ENCODE measurements around the gene TFPI. TPM values are rescaled to one million over a fixed set of nuclear protein-coding genes. Genes with fewer than 3 reads are reported as not detected.

The TFPI gene
- total and polyA plus RNA-seq, 2 experiments from 2014 or later = 79.9 to 122 TPM

DNA sequence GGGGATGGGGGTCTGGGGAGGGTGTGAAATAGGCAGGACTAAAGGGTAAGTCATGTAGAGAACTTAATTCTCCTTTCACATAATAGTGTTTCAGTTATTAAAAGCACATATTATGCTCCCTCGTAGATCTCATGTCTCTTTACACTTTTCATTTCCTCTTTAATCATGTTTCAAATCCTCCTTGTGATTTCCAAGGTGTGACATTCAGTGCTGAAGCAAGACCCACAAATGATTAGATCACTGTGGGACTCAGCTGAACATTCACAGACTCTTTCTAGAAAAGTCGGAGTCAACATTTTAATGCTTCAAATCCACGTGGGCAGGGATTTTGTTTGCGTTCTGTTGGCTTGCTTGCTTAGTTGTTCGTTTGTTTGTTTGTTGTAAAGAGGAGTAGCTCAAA, 71.4 kb downstream of the TFPI start:
- TF ChIP-seq EZH2 (IDR thresholded peaks at IDR 0.05; ENCODE audit: borderline replicate concordance) (no peak), EZH2phosphoT487 (IDR thresholded peaks at IDR 0.05; ENCODE audit: low read depth, severe bottlenecking, unreplicated experiment) (no peak)
- TF ChIP-seq, protein P1, sequence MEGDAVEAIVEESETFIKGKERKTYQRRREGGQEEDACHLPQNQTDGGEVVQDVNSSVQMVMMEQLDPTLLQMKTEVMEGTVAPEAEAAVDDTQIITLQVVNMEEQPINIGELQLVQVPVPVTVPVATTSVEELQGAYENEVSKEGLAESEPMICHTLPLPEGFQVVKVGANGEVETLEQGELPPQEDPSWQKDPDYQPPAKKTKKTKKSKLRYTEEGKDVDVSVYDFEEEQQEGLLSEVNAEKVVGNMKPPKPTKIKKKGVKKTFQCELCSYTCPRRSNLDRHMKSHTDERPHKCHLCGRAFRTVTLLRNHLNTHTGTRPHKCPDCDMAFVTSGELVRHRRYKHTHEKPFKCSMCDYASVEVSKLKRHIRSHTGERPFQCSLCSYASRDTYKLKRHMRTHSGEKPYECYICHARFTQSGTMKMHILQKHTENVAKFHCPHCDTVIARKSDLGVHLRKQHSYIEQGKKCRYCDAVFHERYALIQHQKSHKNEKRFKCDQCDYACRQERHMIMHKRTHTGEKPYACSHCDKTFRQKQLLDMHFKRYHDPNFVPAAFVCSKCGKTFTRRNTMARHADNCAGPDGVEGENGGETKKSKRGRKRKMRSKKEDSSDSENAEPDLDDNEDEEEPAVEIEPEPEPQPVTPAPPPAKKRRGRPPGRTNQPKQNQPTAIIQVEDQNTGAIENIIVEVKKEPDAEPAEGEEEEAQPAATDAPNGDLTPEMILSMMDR (IDR thresholded peaks at IDR 0.05; ENCODE audit: poor library complexity) = no peak
- Histone ChIP-seq H3K4me2 (no peak overlapping the region), H3K36me3 (replicated peaks; ENCODE audit: insufficient read depth, low read depth) (no peaks in the 10 kb centered on the region), H2AFZ (no peak overlapping the region), H3K9me2 (replicated peaks; ENCODE audit: insufficient read depth) (no peaks in the 10 kb centered on the region), H3K4me3 (no peak overlapping the region), H4K20me1 (ENCODE audit: insufficient read depth, poor library complexity, severe bottlenecking) (no peaks in the 10 kb centered on the region), H3K9me3 (ENCODE audit: low read depth) (no peaks in the 10 kb centered on the region), H3K79me2 (no peaks in the 10 kb centered on the region), H3K27ac (no peak overlapping the region), H3K4me1 (ENCODE audit: insufficient read depth) (no peaks in the 10 kb centered on the region), H3K27me3 (no peaks in the 10 kb centered on the region)
- WGBS (ENCODE audit: low lambda C conversion rate, missing lambda C conversion rate) = 70% methylated on average over 5 of the region's 5 CpGs
- no peak for DNase-seq (ENCODE audit: low spot score)

GRCh38 chr2:187481543-187481942, 72.7 kb downstream of the TFPI start:
- Histone ChIP-seq H4K20me1 (ENCODE audit: insufficient read depth, poor library complexity, severe bottlenecking) (no peaks in the 10 kb centered on the region), H3K36me3 (replicated peaks; ENCODE audit: insufficient read depth, low read depth) (no peaks in the 10 kb centered on the region), H3K27me3 (no peaks in the 10 kb centered on the region), H3K4me1 (ENCODE audit: insufficient read depth) (no peaks in the 10 kb centered on the region), H3K9me2 (replicated peaks; ENCODE audit: insufficient read depth) (no peaks in the 10 kb centered on the region), H3K4me2 (no peak overlapping the region), H3K4me3 (no peak overlapping the region), H2AFZ (no peak overlapping the region), H3K27ac (no peak overlapping the region), H3K79me2 (no peaks in the 10 kb centered on the region), H3K9me3 (ENCODE audit: low read depth) (no peaks in the 10 kb centered on the region)
- TF ChIP-seq, protein P1 (IDR thresholded peaks at IDR 0.05; ENCODE audit: poor library complexity) = no peak
- TF ChIP-seq EZH2 (IDR thresholded peaks at IDR 0.05; ENCODE audit: borderline replicate concordance) (no peak), EZH2phosphoT487 (IDR thresholded peaks at IDR 0.05; ENCODE audit: low read depth, severe bottlenecking, unreplicated experiment) (no peak)
- 95% methylated on average over 2 of the region's 3 CpGs for WGBS (ENCODE audit: low lambda C conversion rate, missing lambda C conversion rate)
- DNase-seq (ENCODE audit: low spot score) = no peak

GRCh38 chr2:187478719-187479118, 75.5 kb downstream of the TFPI start:
- Histone ChIP-seq H3K27me3 (no peaks in the 10 kb centered on the region), H4K20me1 (ENCODE audit: insufficient read depth, poor library complexity, severe bottlenecking) (no peaks in the 10 kb centered on the region), H3K27ac (no peak overlapping the region), H3K4me2 (no peak overlapping the region), H3K4me1 (ENCODE audit: insufficient read depth) (no peaks in the 10 kb centered on the region), H3K79me2 (no peaks in the 10 kb centered on the region), H3K36me3 (replicated peaks; ENCODE audit: insufficient read depth, low read depth) (no peaks in the 10 kb centered on the region), H3K9me3 (ENCODE audit: low read depth) (no peaks in the 10 kb centered on the region), H3K9me2 (replicated peaks; ENCODE audit: insufficient read depth) (no peaks in the 10 kb centered on the region), H2AFZ (no peak overlapping the region), H3K4me3 (no peak overlapping the region)
- no peak for DNase-seq (ENCODE audit: low spot score)
- TF ChIP-seq EZH2phosphoT487 (IDR thresholded peaks at IDR 0.05; ENCODE audit: low read depth, severe bottlenecking, unreplicated experiment) (no peak), EZH2 (IDR thresholded peaks at IDR 0.05; ENCODE audit: borderline replicate concordance) (no peak)
- TF ChIP-seq, protein P1 (IDR thresholded peaks at IDR 0.05; ENCODE audit: poor library complexity) = no peak
- WGBS (ENCODE audit: low lambda C conversion rate, missing lambda C conversion rate) = 97% methylated on average over 2 of the region's 2 CpGs

DNA sequence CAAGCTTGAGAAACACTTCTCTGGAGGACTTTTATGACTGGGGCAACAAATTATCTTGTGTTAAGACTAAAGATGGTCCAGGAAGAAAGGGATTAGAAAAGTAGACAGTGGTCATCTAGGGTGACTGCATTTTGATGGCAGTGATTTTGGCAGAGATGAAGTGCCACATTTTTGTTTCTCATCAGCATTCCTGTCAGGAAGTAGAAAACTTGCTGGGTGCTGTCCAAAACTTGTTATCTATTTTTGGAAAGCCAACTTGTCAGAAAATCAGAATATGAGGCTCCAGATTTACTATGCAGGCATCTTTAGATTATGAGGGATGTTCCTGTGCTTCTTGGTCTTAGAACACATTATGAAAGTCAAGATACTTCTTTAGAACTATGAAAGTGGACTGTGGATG, 77.2 kb downstream of the TFPI start:
- TF ChIP-seq EZH2 (IDR thresholded peaks at IDR 0.05; ENCODE audit: borderline replicate concordance) = no peak
- no peak for TF ChIP-seq EZH2phosphoT487 (IDR thresholded peaks at IDR 0.05; ENCODE audit: low read depth, severe bottlenecking, unreplicated experiment)
- TF ChIP-seq, protein P1 (IDR thresholded peaks at IDR 0.05; ENCODE audit: poor library complexity) = no peak
- Histone ChIP-seq H3K4me2 (no peak overlapping the region), H3K9me3 (ENCODE audit: low read depth) (no peaks in the 10 kb centered on the region), H2AFZ (no peak overlapping the region), H3K4me3 (no peak overlapping the region), H3K79me2 (no peaks in the 10 kb centered on the region), H3K9me2 (replicated peaks; ENCODE audit: insufficient read depth) (no peaks in the 10 kb centered on the region), H3K36me3 (replicated peaks; ENCODE audit: insufficient read depth, low read depth) (no peaks in the 10 kb centered on the region), H3K27me3 (no peaks in the 10 kb centered on the region), H3K4me1 (ENCODE audit: insufficient read depth) (no peaks in the 10 kb centered on the region), H4K20me1 (ENCODE audit: insufficient read depth, poor library complexity, severe bottlenecking) (no peaks in the 10 kb centered on the region), H3K27ac (no peak overlapping the region)
- DNase-seq (ENCODE audit: low spot score) = no peak

Data from hepatocyte (in vitro differentiated cells).